ENCODE results near the gene OXTR.

DNA sequence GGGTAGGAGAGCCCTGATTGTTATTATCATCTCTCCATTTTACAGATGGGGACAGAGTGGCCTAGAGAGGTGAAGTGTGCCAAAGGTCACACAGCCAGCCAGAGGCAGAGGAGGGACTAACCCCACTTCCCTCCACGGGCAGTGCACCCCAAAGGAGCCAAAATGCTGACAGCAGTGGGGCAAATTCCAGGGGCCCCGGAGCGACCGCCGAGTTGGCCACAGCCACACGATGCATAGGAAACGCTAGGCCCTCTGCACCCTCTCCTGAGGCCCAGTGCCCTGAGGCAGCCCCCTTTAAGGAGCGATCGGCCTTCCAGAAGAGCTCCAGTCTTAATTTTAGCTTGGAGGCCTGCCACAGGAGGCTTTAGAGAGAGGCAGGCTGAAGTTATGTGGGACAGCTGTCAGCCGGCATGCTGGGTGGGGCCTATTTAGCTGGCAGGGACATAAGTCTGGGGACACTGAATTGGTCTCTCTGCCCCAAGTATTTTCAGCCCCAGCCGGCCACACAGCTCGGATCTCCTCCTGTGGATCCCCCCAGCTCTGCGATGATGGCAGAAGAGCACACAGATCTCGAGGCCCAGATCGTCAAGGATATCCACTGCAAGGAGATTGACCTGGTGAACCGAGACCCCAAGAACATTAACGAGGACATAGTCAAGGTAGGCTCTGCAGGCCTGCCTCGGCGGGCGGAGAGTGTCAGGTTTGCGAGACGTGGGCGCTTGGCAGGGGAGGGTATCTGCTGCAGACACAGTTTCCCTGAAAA, 35.9 kb downstream of the OXTR start, which contains the start of gene CAV3:
- TF ChIP-seq, protein P1, sequence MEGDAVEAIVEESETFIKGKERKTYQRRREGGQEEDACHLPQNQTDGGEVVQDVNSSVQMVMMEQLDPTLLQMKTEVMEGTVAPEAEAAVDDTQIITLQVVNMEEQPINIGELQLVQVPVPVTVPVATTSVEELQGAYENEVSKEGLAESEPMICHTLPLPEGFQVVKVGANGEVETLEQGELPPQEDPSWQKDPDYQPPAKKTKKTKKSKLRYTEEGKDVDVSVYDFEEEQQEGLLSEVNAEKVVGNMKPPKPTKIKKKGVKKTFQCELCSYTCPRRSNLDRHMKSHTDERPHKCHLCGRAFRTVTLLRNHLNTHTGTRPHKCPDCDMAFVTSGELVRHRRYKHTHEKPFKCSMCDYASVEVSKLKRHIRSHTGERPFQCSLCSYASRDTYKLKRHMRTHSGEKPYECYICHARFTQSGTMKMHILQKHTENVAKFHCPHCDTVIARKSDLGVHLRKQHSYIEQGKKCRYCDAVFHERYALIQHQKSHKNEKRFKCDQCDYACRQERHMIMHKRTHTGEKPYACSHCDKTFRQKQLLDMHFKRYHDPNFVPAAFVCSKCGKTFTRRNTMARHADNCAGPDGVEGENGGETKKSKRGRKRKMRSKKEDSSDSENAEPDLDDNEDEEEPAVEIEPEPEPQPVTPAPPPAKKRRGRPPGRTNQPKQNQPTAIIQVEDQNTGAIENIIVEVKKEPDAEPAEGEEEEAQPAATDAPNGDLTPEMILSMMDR (IDR thresholded peaks at IDR 0.05): no peak
- TF ChIP-seq POLR2A (IDR thresholded peaks at IDR 0.05) (no peak), POLR2AphosphoS5 (IDR thresholded peaks at IDR 0.05) (no peak)
